Transverse colon (tissue), 4 donors: ENCODE results near the gene ZDHHC11. TPM values are rescaled to one million over a fixed set of nuclear protein-coding genes. Genes with fewer than 3 reads are reported as not detected.

Source experiments
- DNase-seq: peaks from one replicate; pipeline ENCODE4 v3.0.0-alpha.2; 2019
- H3K27ac ChIP-seq, 4 donors: fragments of 200-600 bp; sonication (generic); 2 replicates each; pipeline ENCODE4 v1.5.1; 2016 to 2018; ENCODE audit warnings: inconsistent platforms in 4 of 4
- H3K27me3 ChIP-seq: fragments of 200-600 bp; sonication (generic); 2 replicates; pipeline ENCODE4 v1.5.1; 2017; ENCODE audit warnings: inconsistent platforms
- H3K36me3 ChIP-seq, 4 donors: fragments of 200-600 bp; sonication (generic); 2 replicates each; pipeline ENCODE4 v1.5.1; 2017 to 2019; ENCODE audit warnings: inconsistent platforms in 4 of 4
- H3K4me1 ChIP-seq, 4 donors: fragments of 200-600 bp; sonication (generic); 2 replicates each; pipeline ENCODE4 v1.5.1; 2017 to 2020; ENCODE audit warnings: inconsistent platforms in 4 of 4
- H3K4me3 ChIP-seq, 4 donors: fragments of 200-600 bp; sonication (generic); 1 replicate in 1 of 4; 2 replicates in 3 of 4; pipeline versions ENCODE4 v1.5.1 to v1.6.1; 2017 to 2019; ENCODE audit warnings: inconsistent platforms in 4 of 4
- H3K9me3 ChIP-seq, 2 donors: fragments of 200-600 bp; sonication (generic); 2 replicates each; pipeline ENCODE4 v1.5.1; 2017 to 2019; ENCODE audit warnings: inconsistent platforms in 2 of 2
- EP300 ChIP-seq: sonication (generic); formaldehyde crosslinking; IDR thresholded peaks from one replicate; pipeline ENCODE4 v1.6.1; 2017; ENCODE audit warnings: antibody characterized with exemption, low read depth
- POLR2A ChIP-seq: fragments of 450-650 bp; IDR thresholded peaks from one replicate; pipeline ENCODE4 v1.6.1; 2016; ENCODE audit warnings: antibody characterized with exemption, mild to moderate bottlenecking, moderate library complexity
- POLR2AphosphoS5 ChIP-seq, 3 donors: sonication (generic); formaldehyde crosslinking; IDR thresholded peaks; one replicate each; pipeline ENCODE4 v1.6.1; 2016; ENCODE audit warnings: antibody characterized with exemption in 3 of 3
- WGBS, 2 donors: methylation state at CpG; one replicate each; pipeline ENCODE4 v1.1.5; 2018; ENCODE audit warnings: low coverage in 1 of 2; 5-methylcytosine and 5-hydroxymethylcytosine counted together
- in situ Hi-C, 4 donors: fragments of 200-750 bp; cut with MboI; loops; one replicate each; pipeline versions ENCODE4 v1.15.0 to v1.15.1; 2017; ENCODE audit warnings: low sequenced_read_pairs in 3 of 4, low pct_ligation_motif_present in 1 of 4, low pct_unique_long_range_greater_than_20kb in 1 of 4
- intact Hi-C: fragments of 100-400 bp; cut with DNase I; formaldehyde crosslinking; loops from one replicate; pipeline ENCODE4 v1.15.1; 2023; ENCODE audit warnings: low total_unique reads
- total RNA-seq, 4 donors: library from RNA; depleted of rRNA; stranded (reverse); fragments of >200 nt; gene quantifications; one replicate each; pipeline ENCODE4 v1.1.0, GENCODE V29; 2016
- TF ChIP-seq, protein P1 (sequence below), 5 experiments: fragments of 200-600 bp in 3 of 5; fragments of 450-650 bp in 2 of 5; sonication (generic) in 3 of 5; IDR thresholded peaks; 1 replicate in 2 of 5; 2 replicates in 3 of 5; pipeline ENCODE4 v1.5.1; 2016 to 2017; ENCODE audit warnings: antibody characterized with exemption in 5 of 5, inconsistent platforms in 3 of 5, mild to moderate bottlenecking in 2 of 5, moderate library complexity in 1 of 5

The ZDHHC11 gene
- total RNA-seq, 4 donors from 2014 or later, result 1.2 to 15.0 (median 10.6) TPM

DNA sequence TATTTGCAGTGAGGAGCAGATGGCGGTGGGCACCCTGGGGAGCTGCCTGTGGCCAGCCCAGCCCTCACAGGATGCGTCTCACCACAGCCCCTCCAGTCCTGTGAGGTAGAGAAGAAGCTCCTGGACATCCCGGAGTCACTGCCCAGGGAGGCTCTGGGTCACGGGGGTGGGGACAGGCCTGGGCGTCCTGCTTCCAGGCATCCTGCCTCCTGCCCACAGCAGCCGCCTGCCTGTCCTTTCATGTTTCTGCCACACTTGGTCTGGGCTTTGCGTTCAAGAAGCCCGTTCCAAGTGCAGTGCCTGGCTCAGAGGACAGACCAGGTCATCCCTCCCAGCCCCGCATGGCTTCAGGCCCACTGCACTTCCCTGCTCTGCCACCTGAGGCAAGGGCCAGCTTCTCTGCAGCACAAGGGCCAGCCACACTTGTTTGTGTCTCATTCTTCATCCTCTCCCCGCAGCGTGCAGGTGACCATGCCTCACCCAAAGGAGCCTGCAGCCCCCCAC is 104.5 kb downstream of the ZDHHC11 start:
- Histone ChIP-seq H3K27ac (no peak overlapping the region), H3K4me1 (no peaks in the 10 kb centered on the region), H3K36me3 (no peaks in the 10 kb centered on the region), H3K27me3 (no peaks in the 10 kb centered on the region), H3K4me3 (no peak overlapping the region), H3K9me3 (no peaks in the 10 kb centered on the region)
- no peak for DNase-seq
- in situ Hi-C loops, result no loop called here
- intact Hi-C loops, result no loop called here
- TF ChIP-seq EP300, result no peak
- no peak for TF ChIP-seq POLR2A
- no peak for TF ChIP-seq POLR2AphosphoS5 (IDR thresholded peaks at IDR 0.05)
- TF ChIP-seq, protein P1, sequence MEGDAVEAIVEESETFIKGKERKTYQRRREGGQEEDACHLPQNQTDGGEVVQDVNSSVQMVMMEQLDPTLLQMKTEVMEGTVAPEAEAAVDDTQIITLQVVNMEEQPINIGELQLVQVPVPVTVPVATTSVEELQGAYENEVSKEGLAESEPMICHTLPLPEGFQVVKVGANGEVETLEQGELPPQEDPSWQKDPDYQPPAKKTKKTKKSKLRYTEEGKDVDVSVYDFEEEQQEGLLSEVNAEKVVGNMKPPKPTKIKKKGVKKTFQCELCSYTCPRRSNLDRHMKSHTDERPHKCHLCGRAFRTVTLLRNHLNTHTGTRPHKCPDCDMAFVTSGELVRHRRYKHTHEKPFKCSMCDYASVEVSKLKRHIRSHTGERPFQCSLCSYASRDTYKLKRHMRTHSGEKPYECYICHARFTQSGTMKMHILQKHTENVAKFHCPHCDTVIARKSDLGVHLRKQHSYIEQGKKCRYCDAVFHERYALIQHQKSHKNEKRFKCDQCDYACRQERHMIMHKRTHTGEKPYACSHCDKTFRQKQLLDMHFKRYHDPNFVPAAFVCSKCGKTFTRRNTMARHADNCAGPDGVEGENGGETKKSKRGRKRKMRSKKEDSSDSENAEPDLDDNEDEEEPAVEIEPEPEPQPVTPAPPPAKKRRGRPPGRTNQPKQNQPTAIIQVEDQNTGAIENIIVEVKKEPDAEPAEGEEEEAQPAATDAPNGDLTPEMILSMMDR (IDR thresholded peaks at IDR 0.05), result no peak
- WGBS, 2 donors, result 74 to 87% methylated on average over 3 to 9 of the region's 11 CpGs

Other genes starting within 250 kb of the ZDHHC11 start
- gene CEP72, start 238.6 kb downstream of the ZDHHC11 start, total RNA-seq, result 1 to 10 TPM; 2.6 to 9.4 (median 4.2) TPM
- gene TPPP, start 157.6 kb downstream of the ZDHHC11 start, total RNA-seq, result 10 to 100 TPM in 1 of 4 donors, 1 to 10 TPM in 3; 2.2 to 40.6 (median 4.1) TPM
- 10 to 100 TPM in 1 of 4 donors, 1 to 10 TPM in 2, not detected in 1; 1.1 to 18.9 (median 2.4) TPM for gene ZDHHC11B, start 66.3 kb downstream of the ZDHHC11 start, total RNA-seq
- gene BRD9, start 41.8 kb upstream of the ZDHHC11 start, total RNA-seq, result 10 to 100 TPM; 29.6 to 91.3 (median 37.9) TPM
- gene TRIP13, start 41.9 kb upstream of the ZDHHC11 start, total RNA-seq, result 1 to 10 TPM in 2 of 4 donors, under 1 TPM in 1, not detected in 1; 0.41 to 4.1 (median 2.2) TPM
- gene NKD2, start 157.8 kb upstream of the ZDHHC11 start, total RNA-seq, result under 1 TPM in 2 of 4 donors, not detected in 2; 0.41 to 0.80 TPM